ENCODE data around the gene ROBO1. TPM values are rescaled to one million over a fixed set of nuclear protein-coding genes. Genes with fewer than 3 reads are reported as not detected.

Gene ROBO1
- polyA plus RNA-seq, 4 donors: 88.9 to 114 (median 107) TPM

DNA sequence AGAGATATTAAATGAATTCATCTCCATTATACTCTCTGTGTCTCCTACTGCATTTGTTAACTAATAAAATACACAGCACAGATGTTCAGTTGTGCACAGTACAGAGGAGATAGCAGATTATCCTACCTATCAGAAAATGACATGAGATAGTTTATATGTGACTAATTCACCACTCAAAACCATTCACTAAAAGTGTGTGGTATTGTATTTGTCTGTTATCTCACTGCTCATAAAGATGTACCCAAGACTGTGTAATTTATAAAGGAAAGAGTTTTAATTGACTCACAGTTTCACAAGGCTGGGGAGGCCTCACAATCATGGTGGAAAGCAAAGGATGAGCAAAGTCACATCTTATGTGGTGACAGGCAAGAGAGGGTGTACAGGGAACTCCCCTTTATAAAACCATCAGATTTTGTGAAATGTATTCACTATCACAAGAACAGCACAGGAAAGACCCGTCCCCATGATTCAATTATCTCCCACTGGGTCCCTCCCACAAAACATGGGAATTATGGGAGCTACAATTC, 936.3 kb downstream of the ROBO1 start:
- no peak for DNase-seq (ENCODE audit: low read depth in 4 of 4, low spot score in 2 of 4)

DNA sequence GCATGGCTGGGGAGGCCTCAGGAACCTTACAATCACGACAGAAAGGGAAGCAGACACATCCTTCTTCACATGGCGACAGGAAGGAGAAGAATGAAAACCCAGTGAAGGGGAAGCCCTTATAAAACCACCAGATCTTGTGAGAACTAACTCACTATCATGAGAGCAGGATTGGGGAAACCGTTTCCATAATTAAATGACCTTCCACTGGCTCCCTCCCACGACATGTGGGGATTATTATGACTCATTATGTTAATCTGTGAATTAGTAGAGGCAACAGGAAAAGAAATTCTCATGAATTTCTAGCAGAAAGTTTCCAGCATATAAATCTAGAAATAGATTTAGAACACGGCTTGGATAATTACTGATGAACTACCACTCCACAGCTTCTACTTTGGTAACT, 937.3 kb downstream of the ROBO1 start:
- no peak for DNase-seq (ENCODE audit: low read depth in 4 of 4, low spot score in 2 of 4)

DNA sequence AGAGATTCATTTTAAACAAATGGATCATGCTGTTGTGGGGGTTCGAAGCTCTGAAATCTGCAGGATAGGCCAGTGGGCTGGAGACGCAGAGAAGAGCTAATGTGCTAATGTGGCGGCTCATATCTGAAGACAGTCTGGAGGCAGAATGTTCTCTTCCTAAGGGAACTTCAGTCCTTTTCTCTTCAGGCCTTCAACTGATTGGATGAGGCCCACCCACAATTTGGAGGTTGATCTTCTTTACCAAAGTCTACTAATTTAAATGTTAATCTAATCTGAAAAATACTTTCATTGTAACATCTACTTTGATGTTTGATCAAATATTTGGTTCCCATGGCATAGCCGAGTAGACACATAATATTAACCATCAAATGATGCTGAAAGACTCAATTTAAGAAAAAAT, 940.2 kb downstream of the ROBO1 start:
- DNase-seq (ENCODE audit: low read depth in 4 of 4, low spot score in 2 of 4): no peak

DNA sequence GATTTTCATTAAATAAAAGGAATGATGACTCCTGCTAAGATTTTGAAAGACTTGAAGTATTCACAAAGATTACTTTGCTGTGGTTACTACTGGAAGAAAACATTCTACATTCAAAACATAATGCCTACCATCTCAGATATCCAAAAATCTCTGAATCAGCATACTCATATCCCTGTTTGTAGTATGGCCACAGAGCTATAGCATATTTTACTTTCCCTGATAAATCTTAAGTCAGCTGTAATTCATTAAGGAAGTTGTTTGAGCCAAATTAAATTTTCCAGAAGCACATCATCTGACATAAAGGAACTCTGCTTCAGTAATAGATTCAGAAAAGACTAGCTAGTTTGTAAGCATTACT, 942.0 kb downstream of the ROBO1 start:
- DNase-seq (ENCODE audit: low read depth in 4 of 4, low spot score in 2 of 4): no peak

DNA sequence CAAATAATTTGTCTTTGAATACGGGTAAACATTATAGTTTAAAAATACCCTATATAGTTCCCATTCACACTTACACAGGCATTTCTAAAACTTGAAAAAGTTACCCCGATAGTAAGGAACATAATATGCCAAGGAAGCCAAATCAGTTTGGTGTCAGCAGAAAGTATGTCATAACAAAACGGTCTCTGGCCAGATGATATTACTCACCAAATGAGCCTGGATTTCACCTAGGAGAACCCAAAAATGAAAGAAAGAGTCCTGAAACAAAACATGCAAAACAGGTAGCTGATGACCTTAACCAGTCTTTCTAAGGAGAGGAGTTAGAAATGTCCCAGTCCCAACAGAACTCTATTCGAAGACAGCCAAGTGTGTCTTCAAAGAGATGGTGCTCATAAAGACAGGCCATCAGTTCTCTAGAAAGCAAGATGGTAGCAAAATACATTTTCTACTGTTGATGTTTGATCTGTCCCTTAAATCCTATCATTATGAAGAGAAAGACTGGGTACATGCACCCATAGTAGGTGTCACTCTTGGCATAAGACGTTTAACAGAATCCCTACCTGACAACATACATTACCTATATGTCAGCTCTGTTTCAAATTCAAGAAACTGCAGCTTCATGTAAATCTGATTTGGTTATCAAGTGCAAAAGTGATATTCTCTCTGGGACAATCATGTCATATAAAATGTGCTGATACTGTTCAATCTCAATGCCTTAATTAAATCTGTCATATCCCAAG, 942.5 kb downstream of the ROBO1 start:
- no peak for DNase-seq (ENCODE audit: low read depth in 4 of 4, low spot score in 2 of 4)

DNA sequence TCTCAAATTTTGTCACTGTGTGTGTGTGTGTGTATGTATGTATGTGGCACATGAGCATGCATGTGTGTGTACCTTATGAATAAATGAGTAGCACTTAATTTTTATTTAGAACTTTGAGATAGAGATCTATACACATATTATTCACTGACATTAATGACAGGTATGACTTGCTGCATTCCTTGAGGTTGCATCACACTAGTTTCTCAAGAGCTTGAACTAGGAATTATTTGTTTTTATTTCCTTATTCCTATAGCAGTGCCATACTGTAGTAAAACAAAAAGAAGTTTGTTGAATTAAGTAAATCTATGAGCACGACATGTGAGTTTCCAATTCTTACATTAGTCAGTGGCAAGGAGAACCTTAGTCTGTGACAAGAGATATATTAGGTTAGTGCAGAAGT, 943.9 kb downstream of the ROBO1 start:
- DNase-seq (ENCODE audit: low read depth in 4 of 4, low spot score in 2 of 4): no peak

DNA sequence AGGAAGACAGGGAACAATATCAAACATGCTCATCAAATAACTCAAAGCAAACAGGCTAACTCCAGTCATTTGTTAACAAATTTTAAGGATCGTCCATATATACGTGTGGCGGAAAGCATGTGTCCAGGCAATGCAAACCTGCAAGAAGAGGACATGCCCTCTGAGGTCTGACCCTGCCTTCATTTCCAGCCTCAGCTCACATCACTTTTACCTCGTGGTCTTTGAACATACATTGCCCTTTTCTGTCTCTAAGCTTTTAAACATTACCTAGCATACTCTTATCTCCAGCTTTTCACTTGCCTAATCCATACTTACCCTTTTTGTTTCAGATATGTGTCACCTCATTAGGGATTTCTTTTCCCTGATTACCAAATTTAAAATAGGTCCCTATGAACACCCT, 944.4 kb downstream of the ROBO1 start:
- DNase-seq (ENCODE audit: low read depth in 4 of 4, low spot score in 2 of 4): no peak

DNA sequence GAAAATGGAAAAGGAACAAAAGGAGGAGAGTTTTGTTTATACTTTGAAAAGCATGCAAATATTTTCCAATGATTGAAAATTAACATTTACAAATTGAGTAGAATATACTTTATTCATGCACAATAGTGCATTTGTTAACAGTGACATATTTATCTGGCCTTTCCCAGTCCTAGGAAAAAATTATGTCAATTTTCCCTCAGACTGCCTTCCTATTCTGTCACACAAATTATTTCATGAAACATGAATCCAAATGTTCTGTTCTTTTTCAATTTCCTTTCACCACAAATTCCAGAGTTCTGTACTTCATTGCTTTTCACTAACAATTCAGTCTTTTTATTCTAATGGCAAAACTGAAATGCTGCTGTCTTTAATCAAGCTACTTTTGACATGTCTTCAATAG, 945.1 kb downstream of the ROBO1 start:
- DNase-seq (ENCODE audit: low read depth in 4 of 4, low spot score in 2 of 4): no peak

DNA sequence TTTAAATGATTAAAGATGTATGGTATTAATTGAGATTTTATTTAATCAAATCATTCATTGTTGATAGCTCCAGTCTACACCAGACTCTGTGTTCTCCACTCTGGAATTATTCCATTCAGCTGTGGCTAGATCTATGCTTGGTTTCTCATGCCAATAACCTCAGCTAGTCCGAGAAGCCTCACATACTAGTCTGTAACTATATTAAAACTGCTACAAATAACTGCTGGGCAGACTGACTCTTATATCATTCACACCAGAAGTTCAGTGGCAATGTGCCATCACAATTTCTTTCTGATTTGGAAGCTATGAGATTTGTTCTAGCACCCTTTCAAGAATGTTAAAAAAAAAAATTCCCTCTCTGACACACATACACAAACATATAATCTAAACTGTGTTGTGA, 947.3 kb downstream of the ROBO1 start:
- no peak for DNase-seq (ENCODE audit: low read depth in 4 of 4, low spot score in 2 of 4)

DNA sequence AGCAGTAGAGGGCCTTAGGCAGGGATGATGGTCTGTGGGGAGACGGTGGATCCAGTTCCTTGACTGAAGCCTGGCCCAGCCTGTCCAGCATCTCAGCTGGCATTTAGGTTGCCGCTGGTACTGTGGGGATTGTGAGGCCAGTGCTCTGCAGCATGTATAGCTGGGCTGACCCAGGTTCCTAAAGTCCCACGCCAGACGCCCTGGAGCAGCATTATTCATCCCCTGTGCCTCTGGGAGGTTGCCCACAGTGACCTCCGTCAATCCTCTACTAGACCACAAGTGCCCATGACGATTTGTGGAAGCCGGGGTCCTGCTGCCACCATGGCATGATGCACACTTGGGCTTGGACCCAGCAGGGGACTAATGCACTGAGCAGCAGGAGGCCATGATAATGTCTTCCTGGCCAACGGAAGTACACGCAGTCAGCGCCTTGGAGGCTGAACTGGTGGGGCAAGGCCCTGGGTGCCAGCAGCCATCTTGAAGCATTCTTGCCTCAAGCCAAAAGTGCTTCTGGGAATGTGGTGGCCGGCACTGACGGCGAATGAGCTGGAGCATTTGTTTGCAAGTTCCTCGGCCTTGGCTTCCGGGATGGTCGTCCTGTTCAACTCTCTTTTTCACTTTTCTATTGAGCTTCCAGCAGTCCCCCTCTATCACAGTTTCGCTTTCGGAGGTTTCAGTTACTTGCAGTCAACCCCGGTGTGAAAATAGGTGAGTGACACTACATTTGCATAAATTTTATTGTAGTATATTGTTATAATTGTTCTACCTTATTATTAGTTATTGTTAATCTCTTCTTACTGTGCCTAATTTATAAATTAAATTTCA, 949.4 kb downstream of the ROBO1 start:
- DNase-seq (ENCODE audit: low read depth in 4 of 4, low spot score in 2 of 4): no peak

DNA sequence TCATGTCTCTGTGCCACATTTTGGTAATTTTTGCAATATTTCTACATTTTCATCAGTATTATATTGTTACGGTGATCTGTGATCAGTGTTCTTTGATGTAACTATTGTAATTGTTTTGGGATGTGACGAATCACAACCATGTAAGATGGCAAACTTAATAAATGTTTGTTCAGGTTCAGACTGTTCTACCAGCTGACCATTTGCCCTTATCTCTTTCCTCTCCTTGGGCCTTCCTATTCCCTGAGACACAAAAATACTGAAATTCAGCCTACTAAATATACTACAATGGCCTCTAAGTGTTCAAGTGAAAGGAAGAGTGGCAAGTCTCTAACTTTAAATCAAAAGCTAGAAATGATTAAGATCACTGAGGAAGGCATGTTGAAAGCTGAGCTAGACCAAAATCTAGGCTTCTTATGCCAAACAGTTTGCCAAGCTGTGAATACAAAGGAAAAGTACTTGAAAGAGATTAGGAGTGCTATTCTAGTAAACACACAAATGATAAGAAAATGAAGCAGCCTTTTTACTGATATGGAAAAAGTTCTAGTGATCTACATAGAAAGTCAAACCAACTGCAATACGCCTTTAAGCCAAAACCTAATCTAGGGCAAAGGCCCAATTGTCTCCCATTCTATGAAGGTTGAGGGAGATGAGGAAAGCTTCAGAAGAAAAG, 952.8 kb downstream of the ROBO1 start:
- no peak for DNase-seq (ENCODE audit: low read depth in 4 of 4, low spot score in 2 of 4)

DNA sequence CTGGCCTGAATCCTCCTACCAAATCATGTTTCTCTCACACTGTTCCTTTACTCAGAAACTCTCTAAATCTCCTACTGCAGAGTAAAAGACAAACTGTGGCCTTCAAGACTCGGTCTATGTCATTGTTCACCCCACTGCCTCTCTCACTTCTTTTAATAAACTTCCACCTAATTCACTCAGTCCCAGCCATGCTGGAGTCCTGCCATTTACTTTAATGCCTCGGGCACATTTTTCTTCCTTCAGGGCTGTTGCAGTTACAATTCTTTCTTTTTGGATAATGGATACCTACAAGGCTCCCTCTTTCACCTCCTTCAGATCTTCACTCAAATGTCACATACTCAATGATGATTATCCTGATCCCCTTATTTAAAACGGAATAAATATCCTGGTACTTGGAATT, 955.6 kb downstream of the ROBO1 start:
- no peak for DNase-seq (ENCODE audit: low read depth in 4 of 4, low spot score in 2 of 4)

DNA sequence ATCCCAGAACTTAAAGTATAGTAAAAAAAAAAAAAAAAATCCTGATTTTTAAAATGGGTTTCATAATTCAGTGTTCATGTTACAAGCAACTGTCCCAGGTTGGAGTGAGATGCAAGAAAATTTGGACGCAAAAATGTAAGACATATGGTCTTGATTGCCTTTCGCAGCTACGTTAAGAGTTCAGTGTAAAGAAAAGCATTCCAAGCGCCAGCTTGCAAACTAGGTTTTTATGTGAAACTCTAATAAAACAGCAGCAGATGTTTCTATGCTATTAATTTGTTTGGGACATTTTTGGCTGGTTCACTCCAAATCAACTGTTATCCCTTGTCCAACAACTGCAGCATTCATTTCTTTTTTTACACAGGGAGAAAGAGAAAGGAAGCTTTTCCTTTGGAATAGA, 957.8 kb downstream of the ROBO1 start:
- no peak for DNase-seq (ENCODE audit: low read depth in 4 of 4, low spot score in 2 of 4)

DNA sequence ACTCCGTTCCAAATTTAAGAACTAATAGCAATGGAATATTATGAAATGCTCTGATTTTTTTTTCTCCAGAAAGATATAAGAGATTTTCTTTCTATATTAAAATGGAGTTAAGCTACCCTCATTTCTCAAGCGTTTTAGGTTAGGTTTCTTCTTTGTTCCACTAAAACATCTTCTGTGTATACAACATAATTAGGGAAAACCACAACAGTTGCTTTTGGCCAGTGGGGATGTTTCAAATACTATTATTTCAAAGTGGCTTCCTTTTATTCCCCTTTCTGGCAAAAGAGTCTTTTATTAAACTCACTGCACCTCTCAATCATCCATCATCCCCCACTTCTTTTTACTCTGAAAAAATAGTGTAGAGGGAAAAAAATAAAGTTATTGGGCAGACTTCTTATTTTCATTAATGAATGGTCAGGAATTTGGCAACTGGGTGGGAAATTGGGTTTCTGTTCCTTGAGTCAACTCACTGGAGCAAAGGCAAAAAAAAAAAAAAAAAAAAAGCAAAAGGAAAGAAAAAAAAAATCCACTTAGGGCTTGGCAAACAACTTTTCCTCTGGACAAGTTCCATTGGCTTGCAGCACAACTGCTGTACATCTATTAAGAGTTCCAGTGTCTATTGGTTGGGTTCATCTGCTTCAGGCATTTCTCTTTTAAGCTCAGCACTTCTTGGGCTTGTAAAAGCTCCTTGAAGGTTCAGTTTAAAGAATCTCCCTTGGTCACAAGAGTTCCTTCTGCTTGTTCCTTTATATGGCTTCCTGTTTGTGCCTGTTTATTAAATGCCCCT, 963.4 kb downstream of the ROBO1 start:
- DNase-seq (ENCODE audit: low read depth in 4 of 4, low spot score in 2 of 4): no peak

DNA sequence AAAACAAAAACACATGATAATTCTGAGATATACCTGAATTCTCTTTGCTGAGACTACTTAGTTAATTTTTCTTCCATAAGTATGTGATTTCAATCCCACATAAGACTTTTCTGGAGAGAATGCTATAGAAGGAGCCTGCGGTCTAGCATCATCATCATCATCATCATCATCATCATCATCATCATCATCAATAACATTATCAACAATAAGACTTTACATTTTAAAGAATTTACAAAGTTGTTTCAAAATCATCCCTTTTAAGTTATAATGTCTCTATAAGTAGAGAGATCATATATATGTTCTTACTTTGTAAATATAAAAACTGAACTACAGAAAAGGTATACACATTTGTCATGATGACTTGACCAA, 965.3 kb downstream of the ROBO1 start:
- no peak for DNase-seq (ENCODE audit: low read depth in 4 of 4, low spot score in 2 of 4)

DNA sequence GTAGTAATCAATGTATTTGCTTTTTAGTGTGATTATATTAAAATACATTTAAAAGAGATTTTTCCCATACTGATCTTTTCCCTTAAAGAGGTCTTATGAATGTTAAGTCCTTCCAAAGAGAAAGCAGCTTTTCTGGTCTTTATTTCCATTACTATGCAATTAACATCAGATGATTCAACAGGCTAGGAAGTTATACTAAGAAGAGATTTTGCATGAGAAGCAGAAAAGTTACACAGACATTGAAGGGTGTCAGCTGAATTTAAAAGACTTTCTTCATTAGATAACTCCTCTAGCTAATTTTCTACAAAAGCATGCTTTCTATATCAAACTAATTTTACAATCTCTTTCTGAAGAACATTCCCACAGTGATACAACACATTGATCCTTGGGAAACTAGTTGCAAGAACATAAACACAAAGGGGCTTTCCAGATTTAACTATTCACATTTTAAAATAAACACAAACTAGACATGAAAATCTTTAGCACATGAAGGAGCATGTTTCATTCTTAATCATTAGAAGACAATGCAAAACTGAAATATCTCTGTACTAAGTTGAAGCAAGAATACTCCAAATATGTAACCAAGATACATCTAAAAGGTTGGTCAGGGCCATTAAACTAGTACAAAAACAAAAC, 965.8 kb downstream of the ROBO1 start:
- no peak for DNase-seq (ENCODE audit: low read depth in 4 of 4, low spot score in 2 of 4)

DNA sequence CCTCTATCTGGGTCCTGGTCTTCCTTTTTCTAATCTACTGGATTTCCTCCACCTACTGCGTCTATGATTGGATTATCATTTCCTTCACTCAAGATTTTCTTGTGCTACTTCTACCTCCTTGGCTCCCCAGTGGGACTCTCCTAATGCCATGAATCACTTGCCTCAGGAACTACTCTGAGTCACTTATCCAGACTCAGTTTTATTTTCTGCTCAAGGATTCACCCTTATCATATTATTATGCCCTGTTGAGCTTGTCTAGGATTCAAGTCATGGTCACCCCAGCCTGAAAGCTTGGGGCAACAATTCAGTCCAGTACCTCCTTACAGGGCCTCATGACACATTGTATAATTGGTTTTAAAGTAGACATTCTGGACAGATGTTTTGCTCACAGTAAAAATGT, 968.1 kb downstream of the ROBO1 start:
- DNase-seq (ENCODE audit: low read depth in 4 of 4, low spot score in 2 of 4): no peak

DNA sequence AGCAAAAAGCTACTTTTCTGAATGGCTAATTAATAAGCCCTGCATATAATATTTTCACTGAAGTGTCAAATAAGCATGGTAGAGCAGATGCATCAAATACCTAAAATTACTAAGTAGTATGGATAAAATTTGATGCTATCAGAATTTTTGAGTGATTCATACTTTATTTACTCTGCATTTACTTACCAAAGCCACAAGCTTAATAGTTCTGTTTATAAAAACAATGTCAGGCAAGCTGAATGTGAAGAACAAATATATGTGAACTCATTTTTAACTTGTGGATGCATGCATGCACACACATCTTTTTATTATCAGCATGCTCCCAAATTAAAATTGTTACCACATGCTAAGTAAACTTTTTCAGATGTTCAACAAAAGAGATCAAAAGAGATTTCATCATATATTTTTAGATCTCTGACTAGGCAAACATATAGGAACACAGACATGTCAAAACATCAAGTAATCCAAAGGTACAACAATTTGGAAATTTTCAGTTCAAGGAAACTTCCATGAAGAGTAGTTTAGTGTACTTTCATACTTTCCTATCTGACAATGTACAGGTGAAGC, 969.4 kb downstream of the ROBO1 start:
- DNase-seq (ENCODE audit: low read depth in 4 of 4, low spot score in 2 of 4): no peak

DNA sequence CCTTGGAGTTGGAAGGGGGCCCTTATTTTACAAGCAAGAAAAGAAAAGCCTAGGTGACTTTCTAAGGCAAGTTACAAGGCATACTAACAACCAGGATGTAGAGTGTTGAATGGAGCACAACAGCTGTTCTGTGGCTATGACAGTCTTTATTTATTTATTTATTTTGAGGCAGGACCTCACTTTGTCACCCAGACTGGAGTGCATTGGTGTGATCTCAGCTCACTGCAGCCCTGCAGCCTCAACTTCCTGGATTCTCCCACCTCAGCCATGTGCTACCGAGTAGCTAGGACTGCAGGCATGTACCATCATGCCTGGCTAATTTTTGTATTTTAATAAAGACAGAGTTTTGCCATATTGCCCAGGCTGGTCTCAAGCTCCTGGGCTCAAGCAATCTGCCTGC, 973.4 kb downstream of the ROBO1 start:
- DNase-seq (ENCODE audit: low read depth in 4 of 4, low spot score in 2 of 4): no peak

DNA sequence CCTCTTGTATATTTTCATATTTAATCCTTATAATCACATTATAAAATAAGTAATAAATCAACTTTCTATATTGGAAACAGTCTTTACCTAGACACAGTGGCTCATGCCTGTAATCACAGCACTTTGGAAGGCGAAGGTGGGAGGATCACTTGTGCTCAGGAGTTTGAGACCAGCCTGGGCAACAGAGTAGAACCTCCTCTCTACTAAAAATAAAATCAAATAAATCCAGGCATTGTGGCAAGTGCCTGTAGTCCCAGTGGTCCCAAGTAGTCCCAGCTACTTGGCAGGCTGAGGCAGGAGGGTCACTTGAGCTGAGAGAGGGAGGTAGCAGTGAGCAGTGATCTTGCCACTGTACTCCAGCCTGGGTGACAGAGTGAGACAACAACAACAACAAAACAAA, 975.1 kb downstream of the ROBO1 start:
- DNase-seq (ENCODE audit: low read depth in 4 of 4, low spot score in 2 of 4): no peak
